Memory B cell (primary cell): ENCODE measurements around the gene PKDREJ.

ENCODE experiments used
- ATAC-seq: fragments of 150-1000 bp; cut with Tn5 transposase; 2 replicates; pipeline ENCODE4 v1.10.0; 2021; ENCODE audit warnings: low read depth, mild to moderate bottlenecking, moderate library complexity
- DNase-seq, 2 donors: peaks; one replicate each; pipeline ENCODE4 v3.0.0; 2022; ENCODE audit warnings: low spot score in 2 of 2
- H3K27ac Mint-ChIP-seq: one replicate; pipeline ENCODE4 v1.8.0; 2022; ENCODE audit warnings: mild to moderate bottlenecking, moderate library complexity, mixed read lengths
- H3K27me3 Mint-ChIP-seq: one replicate; pipeline ENCODE4 v1.8.0; 2022; ENCODE audit warnings: mixed read lengths
- H3K36me3 Mint-ChIP-seq: one replicate; pipeline ENCODE4 v1.8.0; 2022; ENCODE audit warnings: mild to moderate bottlenecking, mixed read lengths
- H3K4me1 Mint-ChIP-seq: one replicate; pipeline ENCODE4 v1.8.0; 2022; ENCODE audit warnings: mixed read lengths
- H3K4me3 Mint-ChIP-seq: one replicate; pipeline ENCODE4 v1.8.0; 2022; ENCODE audit warnings: mild to moderate bottlenecking, moderate library complexity, mixed read lengths
- H3K9me3 Mint-ChIP-seq: one replicate; pipeline ENCODE4 v1.8.0; 2022; ENCODE audit warnings: mixed read lengths

PKDREJ gene

DNA sequence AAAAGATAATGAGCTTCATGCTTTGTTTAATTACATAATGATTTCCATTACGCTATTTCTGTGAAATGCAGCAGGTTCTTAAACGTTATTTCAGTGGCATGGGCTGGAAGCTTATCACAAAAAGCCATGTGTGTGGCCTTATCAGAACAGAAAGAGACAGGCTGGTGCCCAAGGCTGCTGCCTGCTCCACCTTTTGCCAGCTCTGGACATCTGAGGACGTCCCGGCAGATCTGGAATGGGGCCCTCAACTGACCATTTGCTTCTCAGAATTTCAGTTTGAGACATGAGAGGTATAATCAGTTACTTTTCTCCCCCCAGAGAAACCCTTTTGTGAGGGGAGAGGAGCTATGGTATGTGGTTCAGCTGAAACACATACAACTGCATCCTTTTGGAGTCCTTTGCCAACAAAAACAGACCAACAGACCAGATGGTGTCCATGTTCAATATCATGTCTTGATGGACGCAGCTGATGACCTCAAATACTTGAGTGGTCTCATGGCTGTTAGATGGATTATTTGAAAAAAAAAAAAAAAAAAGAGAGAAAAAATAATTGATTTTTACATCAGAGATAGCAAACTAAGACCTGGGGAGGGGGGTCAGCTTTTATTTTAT is 21.6 kb downstream of the PKDREJ start:
- Mint-ChIP-seq H3K27me3 (no peaks in the 10 kb centered on the region), H3K36me3 (peaks cover 9% of the 10 kb centered on the region), H3K4me1 (peaks cover 8% of the 10 kb centered on the region), H3K4me3 (no peak overlapping the region), H3K9me3 (no peaks in the 10 kb centered on the region), H3K27ac (no peak overlapping the region)
- ATAC-seq (no peak), DNase-seq (no peak)

DNA sequence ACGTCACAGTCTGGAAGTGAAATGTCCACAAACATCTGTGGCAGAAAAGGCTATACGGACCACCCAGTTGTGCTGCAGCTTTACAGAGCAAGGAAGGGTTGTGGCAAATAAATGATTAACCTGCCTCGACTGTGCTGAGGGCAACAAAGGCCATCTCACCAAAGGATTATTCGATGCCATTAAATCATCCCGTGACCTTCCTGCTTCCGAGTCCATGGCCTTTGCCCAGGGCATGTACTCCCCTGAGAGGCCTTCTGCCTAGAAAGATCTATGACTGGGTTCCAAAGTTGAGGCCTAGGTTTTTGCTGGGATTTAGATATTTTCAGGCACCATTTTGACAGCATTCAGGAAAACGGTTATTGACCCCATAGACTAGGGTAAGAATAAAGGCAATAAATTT is 22.2 kb downstream of the PKDREJ start:
- H3K4me3 Mint-ChIP-seq: no peak overlapping the region
- H3K27ac Mint-ChIP-seq: no peak overlapping the region
- H3K27me3 Mint-ChIP-seq: no peaks in the 10 kb centered on the region
- H3K36me3 Mint-ChIP-seq: peaks cover 10% of the 10 kb centered on the region
- DNase-seq (no peak), ATAC-seq (no peak)
- no peaks in the 10 kb centered on the region for H3K9me3 Mint-ChIP-seq
- peaks cover 8% of the 10 kb centered on the region for H3K4me1 Mint-ChIP-seq

DNA sequence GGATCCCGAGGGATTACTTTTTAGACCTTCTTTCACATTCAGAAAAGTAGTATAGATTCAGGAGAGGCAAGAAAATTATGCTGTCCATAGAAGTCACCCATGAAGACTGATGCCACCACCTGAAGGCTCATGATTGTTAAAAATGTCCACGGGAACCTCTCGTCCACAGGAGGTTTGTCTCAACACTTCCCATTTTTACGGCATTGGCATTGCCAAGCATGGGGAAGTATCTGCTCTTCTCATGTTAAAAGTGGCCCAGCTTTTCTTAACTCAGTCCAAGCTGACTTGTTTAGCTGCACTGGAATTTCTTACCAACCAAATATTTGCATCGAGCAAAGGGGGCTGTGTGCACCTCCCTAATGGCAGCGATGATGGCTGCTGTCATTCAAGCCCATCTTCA is 22.6 kb downstream of the PKDREJ start:
- Mint-ChIP-seq H3K4me1 (peaks cover 8% of the 10 kb centered on the region), H3K4me3 (no peak overlapping the region), H3K36me3 (peaks cover 8% of the 10 kb centered on the region), H3K27me3 (no peaks in the 10 kb centered on the region), H3K9me3 (no peaks in the 10 kb centered on the region), H3K27ac (no peak overlapping the region)
- ATAC-seq (no peak), DNase-seq (no peak)

DNA sequence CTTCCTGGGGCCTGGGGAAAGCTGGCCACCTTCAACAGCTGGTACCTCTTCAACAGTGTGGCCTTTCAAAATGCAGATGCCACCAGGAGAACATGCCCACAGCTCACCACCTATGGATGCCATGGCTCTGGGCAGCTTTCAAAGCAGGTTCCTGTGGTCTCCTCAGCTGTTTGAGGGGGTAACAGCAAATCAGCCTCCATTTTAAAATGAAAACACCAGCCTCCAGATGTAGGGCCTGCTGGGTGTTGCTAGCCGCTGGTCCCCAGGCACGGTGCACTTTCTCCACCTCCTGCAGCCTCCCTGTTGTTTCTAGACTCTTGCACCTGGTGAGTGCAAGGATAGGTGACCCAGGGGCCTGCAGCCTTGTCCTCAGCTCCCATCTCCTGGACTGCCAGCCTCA is 23.1 kb downstream of the PKDREJ start:
- Mint-ChIP-seq H3K27ac (peak overlapping the region; percentile 24), H3K36me3 (peaks cover 10% of the 10 kb centered on the region)
- no peak for DNase-seq

DNA sequence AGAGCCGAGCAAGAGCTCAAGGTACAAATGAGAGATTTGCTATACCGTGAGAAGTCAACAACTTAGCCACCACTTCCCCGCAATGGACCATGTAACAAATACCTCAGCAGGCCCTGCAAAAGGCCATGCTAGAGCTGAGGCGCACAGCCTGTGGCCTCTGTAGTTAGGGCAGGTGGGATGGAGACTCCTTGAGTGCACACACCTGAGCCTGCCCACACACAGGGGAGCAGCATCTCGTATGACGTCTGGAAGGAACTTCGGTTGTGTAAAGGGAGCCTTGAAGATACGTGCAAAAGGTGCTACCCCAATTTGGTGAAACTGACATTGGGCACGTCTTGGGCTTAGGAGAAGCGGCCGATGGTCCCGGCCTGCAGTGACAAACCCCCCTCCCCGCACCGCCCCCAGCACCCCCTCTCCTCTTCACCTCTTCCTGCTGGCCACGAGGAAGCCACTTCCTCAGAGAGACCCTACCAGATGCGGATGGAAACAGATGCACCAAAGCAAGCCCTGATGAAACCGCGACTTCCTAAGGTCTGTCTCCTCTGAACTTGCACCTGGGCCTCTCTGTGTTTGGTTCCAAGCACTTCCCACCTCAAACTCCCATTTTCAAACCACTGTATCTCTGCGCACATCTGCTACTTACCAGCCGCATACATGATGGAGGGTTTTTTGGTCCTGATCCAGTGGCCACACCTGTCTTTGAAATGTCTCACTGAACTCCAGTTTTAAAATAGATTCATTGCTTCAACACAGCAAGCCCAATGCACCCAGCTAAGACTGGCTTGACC is 23.7 kb downstream of the PKDREJ start:
- no peaks in the 10 kb centered on the region for H3K9me3 Mint-ChIP-seq
- H3K36me3 Mint-ChIP-seq: peaks cover 14% of the 10 kb centered on the region
- ATAC-seq (peak; percentile 44), DNase-seq (no peak)
- H3K27me3 Mint-ChIP-seq: no peaks in the 10 kb centered on the region
- H3K27ac Mint-ChIP-seq: peak overlapping the region; percentile 24
- H3K4me3 Mint-ChIP-seq: peak overlapping the region; percentile 1
- H3K4me1 Mint-ChIP-seq: peaks cover 8% of the 10 kb centered on the region

More for the DNA sequence above, 23.1 kb downstream of the PKDREJ start:
- H3K4me1 Mint-ChIP-seq: peaks cover 8% of the 10 kb centered on the region
- ATAC-seq: no peak
- H3K4me3 Mint-ChIP-seq: peak overlapping the region; percentile 1
- no peaks in the 10 kb centered on the region for H3K9me3 Mint-ChIP-seq
- no peaks in the 10 kb centered on the region for H3K27me3 Mint-ChIP-seq

DNA sequence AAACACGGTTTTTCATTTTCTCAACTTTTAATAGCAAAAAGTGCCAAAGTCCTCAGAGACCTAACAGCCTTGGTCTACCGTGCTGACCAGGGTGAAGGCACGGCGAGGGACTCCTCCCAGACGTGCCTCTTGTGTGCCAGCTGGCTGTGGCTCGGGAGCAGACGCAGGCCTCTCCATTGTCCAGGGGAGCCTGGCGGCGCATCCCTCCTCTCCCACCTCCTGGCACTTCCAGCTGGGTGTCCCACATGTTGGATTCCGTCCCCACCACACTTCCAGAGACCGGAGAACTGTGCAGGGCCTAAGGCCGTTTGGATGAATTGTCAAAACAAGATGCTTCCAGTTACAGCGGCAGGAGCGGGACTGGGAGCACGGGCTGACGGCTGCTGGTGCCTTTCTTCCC is 24.6 kb downstream of the PKDREJ start:
- DNase-seq (no peak), ATAC-seq (no peak)
- Mint-ChIP-seq H3K4me3 (no peak overlapping the region), H3K27me3 (no peaks in the 10 kb centered on the region), H3K36me3 (peaks cover 10% of the 10 kb centered on the region), H3K4me1 (peaks cover 8% of the 10 kb centered on the region), H3K9me3 (no peaks in the 10 kb centered on the region), H3K27ac (no peak overlapping the region)

DNA sequence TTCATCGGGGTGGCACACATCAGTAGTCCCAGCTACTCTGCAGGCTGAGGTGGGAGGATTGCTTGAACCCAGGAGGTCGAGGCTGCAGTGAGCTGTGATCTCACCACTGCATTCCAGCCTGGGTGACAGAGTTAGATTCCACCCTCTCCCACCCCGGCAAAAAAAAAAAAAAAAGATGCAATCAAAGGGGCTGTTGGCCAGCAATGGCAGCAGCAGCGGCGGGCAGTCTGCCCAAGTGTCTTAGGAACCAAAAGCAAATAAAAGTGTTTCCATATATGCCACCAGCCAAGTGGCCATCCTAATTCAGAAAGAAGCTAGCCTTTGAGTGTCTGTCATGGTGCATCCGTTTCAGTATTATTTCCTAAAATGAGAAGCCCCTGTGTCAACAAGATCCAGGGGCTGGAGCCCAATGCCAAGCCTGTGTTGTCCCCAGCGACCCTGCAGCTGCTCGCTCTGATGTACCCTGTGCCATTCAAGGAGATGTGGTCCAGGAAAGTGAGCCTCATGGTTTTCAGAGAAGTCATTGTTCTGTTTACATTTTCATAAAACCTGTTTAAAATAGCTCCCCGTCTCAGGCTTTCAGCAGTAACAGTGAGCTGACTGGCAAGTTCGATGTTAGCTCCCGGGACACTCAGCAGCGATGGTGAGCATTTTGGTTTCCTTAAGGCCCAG is 25.6 kb downstream of the PKDREJ start:
- peaks cover 8% of the 10 kb centered on the region for H3K4me1 Mint-ChIP-seq
- H3K27me3 Mint-ChIP-seq: no peaks in the 10 kb centered on the region
- no peak overlapping the region for H3K4me3 Mint-ChIP-seq
- no peak for DNase-seq
- no peak overlapping the region for H3K27ac Mint-ChIP-seq
- no peak for ATAC-seq
- H3K9me3 Mint-ChIP-seq: no peaks in the 10 kb centered on the region
- H3K36me3 Mint-ChIP-seq: peaks cover 10% of the 10 kb centered on the region

DNA sequence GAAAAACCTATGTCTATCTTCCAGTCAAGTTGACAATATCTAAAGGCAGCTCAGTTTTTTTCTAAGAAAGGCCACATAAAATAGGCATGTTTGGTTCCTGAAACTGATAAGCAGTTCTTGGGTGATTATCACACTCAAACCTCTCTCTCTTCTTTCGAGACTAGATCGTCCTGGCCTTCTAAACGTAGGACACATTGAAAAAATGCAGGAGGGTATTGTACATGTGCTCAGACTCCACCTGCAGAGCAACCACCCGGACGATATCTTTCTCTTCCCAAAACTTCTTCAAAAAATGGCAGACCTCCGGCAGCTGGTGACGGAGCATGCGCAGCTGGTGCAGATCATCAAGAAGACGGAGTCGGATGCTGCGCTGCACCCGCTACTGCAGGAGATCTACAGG is 28.2 kb downstream of the PKDREJ start:
- Mint-ChIP-seq H3K27ac (no peak overlapping the region), H3K4me3 (no peak overlapping the region), H3K27me3 (no peaks in the 10 kb centered on the region), H3K4me1 (peaks cover 8% of the 10 kb centered on the region), H3K36me3 (peaks cover 12% of the 10 kb centered on the region), H3K9me3 (no peaks in the 10 kb centered on the region)
- ATAC-seq (no peak), DNase-seq (no peak)

DNA sequence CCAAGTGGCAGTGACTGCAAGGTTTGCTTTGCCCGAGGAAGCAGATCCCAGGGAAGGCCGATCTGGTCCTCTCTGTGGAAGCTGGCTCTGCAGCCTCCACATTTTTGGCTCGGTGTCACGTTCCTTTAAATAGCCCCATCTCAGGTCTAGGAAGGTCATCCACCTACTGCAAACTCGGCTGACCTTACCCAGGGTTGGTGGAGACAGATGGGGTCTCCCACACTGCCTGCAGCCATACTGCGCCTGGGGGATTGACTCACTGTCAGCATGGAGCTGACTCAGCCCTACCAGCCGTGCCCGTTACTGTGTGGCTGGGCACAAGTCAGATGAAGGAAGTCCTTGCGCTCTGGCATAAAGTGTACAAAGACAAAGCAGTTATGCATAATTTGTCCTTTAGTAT is 29.9 kb downstream of the PKDREJ start:
- DNase-seq (no peak), ATAC-seq (no peak)
- Mint-ChIP-seq H3K27me3 (no peaks in the 10 kb centered on the region), H3K4me1 (no peaks in the 10 kb centered on the region), H3K27ac (no peak overlapping the region), H3K9me3 (no peaks in the 10 kb centered on the region), H3K36me3 (peaks cover 11% of the 10 kb centered on the region), H3K4me3 (no peak overlapping the region)

DNA sequence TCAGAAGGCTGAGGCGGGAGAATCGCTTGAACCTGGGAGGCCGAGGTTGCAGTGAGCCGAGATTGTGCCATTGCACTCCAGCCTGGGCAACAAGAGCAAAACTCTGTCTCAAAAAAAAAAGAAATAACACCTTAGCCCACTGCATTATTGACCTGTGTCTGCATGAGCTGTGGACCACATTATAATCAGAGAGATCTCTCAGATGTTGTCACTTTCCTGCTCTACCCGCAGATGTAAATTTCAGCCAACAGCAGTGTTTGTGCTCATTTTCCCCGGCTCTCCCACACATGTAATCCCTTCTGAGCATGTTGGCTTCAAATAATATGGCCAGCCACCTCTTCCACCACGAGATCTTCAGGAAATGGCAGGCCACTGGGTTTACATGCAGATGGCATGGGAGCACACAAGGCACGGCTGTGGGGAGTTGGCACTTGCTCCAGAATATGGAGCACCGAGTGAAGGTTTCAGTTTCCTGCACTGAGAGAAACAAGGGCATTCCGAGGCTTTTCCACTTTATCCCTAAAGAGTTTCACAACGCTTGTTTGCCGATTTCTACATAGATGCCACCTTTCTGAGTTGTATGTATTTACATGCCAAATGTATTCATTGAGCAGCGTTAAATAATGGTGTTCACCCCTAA is 32.8 kb downstream of the PKDREJ start:
- DNase-seq (no peak), ATAC-seq (no peak)
- H3K9me3 Mint-ChIP-seq: no peaks in the 10 kb centered on the region
- H3K4me3 Mint-ChIP-seq: no peak overlapping the region
- no peaks in the 10 kb centered on the region for H3K27me3 Mint-ChIP-seq
- H3K27ac Mint-ChIP-seq: no peak overlapping the region
- peaks cover 13% of the 10 kb centered on the region for H3K36me3 Mint-ChIP-seq
- H3K4me1 Mint-ChIP-seq: no peaks in the 10 kb centered on the region

DNA sequence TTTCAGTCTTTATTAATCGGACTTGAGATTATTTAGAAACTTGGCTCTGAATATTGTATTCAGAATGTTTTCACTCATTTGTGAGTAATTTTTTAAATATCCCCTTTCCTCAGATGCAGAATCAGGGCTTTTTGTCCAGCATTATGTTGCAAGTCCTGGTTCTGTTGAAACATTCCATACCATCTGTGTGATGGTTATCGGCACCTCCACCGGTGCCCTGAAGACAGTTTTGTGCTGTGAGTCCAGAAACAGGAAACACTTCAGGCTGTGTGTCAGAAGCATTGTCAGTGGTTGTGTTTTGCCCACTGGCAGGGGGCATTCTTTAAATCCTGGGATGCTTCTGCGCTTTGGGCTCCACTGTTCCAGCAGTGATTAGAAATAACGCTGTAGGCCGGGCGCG is 33.4 kb downstream of the PKDREJ start:
- no peak overlapping the region for H3K27ac Mint-ChIP-seq

DNA sequence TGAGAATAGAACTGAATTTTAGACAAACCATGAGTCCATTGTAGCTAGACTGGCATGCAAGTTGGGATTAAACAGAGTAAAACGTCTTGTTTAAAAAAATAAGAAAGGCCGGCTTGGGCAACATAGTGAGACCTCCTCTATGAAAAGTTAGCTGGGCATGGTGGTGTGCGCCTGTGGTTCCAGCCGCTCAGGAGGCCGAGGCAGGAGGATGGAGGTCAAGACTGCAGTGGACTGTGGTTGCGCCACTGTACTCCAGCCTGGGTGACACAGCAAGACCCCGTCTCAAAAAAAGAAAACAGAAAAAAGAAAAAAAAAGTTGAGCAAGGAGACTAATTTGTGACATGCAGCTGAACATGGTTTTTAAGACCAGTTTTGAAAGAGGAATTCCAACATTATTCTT is 36.6 kb downstream of the PKDREJ start:
- Mint-ChIP-seq H3K4me3 (no peak overlapping the region), H3K27ac (no peak overlapping the region), H3K4me1 (no peaks in the 10 kb centered on the region), H3K9me3 (no peaks in the 10 kb centered on the region), H3K36me3 (peaks cover 9% of the 10 kb centered on the region), H3K27me3 (no peaks in the 10 kb centered on the region)
- no peak for ATAC-seq
- DNase-seq: no peak

More for the DNA sequence above, 33.4 kb downstream of the PKDREJ start:
- DNase-seq: no peak
- Mint-ChIP-seq H3K9me3 (no peaks in the 10 kb centered on the region), H3K36me3 (peaks cover 9% of the 10 kb centered on the region), H3K27me3 (no peaks in the 10 kb centered on the region), H3K4me1 (no peaks in the 10 kb centered on the region), H3K4me3 (no peak overlapping the region)
- no peak for ATAC-seq

DNA sequence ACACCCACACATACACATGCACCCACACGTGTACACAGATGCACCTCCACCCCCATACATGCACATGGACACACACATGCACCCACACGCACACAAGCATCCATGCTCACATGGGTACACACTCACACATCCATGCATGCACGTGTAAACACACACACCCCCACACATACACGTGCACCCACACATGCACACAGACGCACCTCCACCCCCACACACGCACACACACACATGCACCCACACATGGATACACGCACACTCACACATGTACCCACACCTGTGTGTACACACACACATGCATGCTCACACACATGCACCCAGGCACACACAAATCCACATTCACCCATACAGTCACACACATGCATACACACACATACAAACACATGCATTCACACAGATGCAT is 37.5 kb downstream of the PKDREJ start:
- Mint-ChIP-seq H3K27me3 (no peaks in the 10 kb centered on the region), H3K9me3 (no peaks in the 10 kb centered on the region), H3K36me3 (peaks cover 13% of the 10 kb centered on the region), H3K4me1 (peaks cover 4% of the 10 kb centered on the region), H3K4me3 (no peak overlapping the region), H3K27ac (no peak overlapping the region)
- DNase-seq (no peak), ATAC-seq (no peak)

DNA sequence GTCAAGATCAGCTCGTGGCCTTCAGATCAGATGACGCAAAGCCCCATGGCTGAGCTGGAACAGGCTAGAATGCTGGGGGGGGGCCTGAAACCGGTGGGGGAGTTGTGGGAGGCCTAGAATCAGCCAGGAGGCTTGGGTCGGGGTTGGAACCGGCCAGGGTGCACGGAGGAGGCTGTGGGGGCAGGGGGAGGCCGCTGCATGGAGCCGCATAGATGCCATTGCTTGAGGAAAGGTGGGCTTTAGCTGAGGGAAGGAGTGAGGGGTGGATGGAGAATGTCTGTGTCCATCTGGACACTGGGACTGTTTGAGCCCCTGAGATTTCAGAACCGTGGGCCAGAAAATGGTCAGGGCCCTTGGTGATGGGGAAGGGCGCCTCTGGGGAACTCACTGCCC is 38.2 kb downstream of the PKDREJ start:
- Mint-ChIP-seq H3K27ac (no peak overlapping the region), H3K9me3 (no peaks in the 10 kb centered on the region), H3K27me3 (no peaks in the 10 kb centered on the region), H3K36me3 (peaks cover 13% of the 10 kb centered on the region), H3K4me3 (no peak overlapping the region), H3K4me1 (peaks cover 4% of the 10 kb centered on the region)
- DNase-seq (no peak), ATAC-seq (no peak)
